GM21381 (cell line): Measurements from ENCODE around the gene ARL2.
"Not testable (repeated sequence)": the region's sequence is repeated elsewhere in the genome, so short reads cannot be mapped to it uniquely, and the experiment has no call there.

Experiments
- ATAC-seq: cut with Tn5 transposase; IDR thresholded peaks from one replicate; pipeline ENCODE4 v1.9.1; 2021; ENCODE audit warnings: mild to moderate bottlenecking, moderate library complexity; ENCODE audit not compliant: unreplicated experiment

The ARL2 gene

DNA sequence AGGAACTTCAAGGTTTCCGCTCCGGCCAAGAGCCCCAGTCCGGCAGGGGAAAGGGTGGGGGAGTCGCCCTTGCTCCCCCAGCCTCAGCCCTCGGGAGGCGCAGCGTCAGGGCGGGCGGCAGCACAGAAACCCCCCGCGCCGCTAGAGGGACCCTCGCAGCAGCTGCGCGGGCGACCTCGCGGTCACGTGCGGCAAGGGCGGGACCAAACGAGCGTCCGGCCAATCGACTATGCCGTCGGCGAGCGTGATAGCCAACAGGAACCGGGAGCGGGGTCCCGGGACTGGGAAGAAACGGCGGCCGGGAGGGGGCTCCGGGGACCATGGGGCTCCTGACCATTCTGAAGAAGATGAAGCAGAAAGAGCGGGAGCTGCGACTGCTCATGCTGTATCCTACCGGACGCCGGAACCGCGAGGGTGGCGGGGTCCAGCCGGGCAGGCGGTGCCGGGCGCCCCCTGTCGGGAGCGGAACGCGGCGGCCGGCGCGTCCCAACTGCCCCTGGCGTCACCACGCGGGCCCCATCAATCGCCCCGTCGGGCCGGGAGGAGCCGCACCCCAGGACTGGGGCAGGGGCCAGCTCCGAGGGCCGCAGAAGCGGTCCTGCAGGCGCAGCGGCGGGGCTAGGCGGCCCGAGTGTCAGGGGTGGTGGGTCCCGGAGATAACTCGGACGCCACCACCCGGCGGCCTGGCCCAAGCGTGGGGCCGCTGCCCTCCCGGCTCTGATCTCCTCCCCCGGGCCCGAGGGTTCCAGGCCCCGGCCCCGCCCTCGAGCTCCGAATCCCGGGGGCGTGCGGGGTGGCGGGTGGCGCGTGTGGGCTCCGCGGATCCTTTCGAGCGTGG is at the start of gene ARL2:
Gene ARL2 (plus strand): TSS at position 273 of the 838 bp plus-strand sequence. CDS start 48 bp downstream, at position 321.
- ATAC-seq: peak; percentile 67

GRCh38 chr11:64967375-64967774 is 46.6 kb upstream of the ARL2 start:
- ATAC-seq: no peak

DNA sequence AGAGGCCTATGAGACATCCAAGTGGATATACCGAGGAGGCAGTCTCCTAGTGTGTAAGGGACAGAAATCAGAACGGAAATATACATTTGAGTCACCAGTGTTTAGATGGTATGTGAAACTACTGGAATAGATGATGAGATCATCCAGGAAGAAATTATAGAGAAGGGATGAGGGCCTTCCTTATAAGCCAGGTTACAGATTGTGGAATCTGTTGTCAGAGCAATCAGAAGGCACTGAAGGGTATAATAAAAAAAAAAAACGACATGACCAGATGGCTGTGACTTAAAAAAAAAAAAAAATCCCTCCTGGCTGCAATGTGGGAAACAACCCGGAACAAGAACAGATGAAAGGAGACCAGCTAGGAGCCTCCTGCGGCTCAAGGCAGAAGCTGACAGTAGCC is 44.8 kb upstream of the ARL2 start:
- ATAC-seq: no peak

- no peak for ATAC-seq
These were observed 43.2 kb upstream of the ARL2 start for GRCh38 chr11:64970731-64971151.

- no peak for ATAC-seq
These were observed 42.3 kb upstream of the ARL2 start, which contains the start of gene MAJIN for GRCh38 chr11:64971421-64972233. Gene MAJIN, minus strand, starts transcription at chr11:64972108. Its CDS starts 12,703 bp downstream, at chr11:64959405.

DNA sequence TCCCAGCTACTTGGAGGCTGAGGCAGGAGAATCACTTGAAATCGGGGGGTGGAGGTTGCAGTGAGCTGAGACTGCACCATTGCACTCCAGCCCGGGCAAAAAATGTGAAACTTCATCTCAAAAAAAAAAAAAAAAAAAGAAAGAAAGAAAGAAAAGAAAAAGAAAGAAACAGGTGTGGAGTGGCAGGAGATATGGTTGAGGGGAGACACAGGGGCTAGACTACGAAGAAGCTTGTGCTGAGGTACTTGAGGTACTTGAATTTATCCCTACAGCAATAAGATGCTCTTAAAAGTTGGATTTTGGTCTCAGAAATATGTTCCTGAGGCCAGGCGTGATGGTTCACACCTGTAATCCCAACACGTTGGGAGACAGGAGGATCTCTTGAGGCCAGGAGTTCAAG is 39.8 kb upstream of the ARL2 start:
- ATAC-seq: no peak

DNA sequence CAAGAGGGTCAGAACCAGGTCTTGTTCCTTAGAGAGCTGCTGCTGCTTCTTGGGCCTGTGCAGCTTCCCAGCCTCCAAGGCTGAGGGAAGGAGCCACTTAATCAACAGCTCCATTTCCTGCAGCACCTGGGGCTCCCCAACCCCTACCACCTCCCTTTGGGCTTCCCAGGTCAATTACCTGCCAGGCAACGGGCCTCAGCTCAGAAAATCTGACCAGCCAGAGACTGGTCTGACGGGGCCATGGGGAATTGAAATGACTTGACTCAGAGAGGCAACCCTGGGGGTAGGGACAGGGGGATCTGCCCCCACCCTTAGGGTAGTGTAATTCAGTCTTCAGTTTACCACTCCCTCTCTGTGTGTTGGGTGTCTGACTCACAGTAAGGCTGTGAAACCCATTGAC is 37.3 kb upstream of the ARL2 start:
- no peak for ATAC-seq

- ATAC-seq: not testable (repeated sequence)
These were observed 30.6 kb upstream of the ARL2 start for GRCh38 chr11:64983339-64983738.

DNA sequence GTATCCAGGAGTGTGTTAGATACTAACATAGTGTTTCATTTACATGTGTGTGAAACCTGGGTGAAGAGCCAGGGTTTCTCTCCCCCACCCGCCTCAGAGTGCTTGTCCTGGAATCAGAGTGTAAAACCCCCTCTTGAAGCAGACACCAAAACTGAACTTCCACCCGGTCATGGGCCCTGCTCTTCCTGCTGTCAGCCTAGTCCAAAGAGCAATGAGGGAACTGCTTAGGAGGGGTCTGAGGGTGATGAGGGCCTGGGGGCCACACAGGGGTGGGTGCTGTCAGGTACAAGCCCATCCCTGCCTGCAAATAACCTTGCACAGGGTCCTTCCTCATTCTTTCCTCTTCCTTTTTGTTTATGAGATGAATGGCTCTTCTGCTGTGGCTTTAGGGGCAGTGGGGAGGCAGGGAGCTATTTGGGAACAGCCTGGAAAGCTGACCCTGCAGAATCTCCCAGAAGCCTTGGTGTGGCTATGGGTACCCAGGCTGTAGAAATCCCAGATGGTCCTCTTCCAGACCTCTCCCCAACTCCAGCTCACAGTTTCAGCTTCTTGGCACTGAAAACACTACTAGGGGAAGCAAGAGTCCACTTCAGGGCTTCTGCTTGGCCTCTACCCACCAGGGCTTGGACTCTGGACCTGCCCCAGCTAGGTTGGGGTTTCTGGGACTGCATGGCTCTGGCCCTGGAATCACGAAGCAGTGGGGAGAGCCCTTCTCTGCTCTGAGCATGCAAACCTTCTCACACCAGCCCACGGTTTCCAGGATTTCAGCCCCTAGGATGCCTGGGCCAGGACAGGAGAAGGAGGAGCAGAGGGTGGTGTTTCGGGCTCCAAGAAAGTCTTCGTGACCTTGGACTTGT is 25.7 kb upstream of the ARL2 start:
- ATAC-seq: no peak

GRCh38 chr11:64989416-64989815 is 24.5 kb upstream of the ARL2 start:
- ATAC-seq: no peak

DNA sequence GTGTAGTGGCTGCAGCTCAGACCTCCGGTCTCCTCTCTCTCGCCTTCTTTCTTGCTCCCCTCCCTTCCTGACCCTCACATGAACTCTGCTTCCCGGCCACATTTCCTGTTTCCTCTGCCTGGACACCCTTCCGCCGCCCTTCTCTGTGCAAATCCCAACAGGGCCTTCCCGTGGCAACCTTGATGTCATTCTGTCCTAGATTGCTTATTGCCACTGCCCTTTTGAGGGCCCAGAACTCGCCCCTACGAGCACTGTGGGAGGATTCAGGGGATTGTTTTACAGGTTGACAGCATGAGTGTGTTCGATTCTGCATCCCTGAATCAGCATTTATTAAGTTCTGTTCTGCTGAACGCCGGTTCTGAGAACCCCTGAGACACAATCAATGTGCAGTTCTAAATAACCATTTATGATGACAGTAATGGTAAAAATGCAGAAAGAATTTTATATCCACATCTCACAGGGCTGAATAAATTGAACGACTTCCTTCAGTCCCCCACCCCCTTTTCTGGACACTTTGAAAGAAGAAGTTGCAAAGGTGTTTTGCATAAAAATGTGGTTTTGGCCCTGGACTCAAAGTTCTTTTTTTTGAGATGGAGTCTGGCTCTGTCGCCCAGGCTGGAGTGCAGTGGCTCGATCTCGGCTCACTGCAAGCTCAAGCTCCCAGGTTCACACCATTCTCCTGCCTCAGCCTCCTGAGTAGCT is 23.6 kb upstream of the ARL2 start:
- no peak for ATAC-seq

DNA sequence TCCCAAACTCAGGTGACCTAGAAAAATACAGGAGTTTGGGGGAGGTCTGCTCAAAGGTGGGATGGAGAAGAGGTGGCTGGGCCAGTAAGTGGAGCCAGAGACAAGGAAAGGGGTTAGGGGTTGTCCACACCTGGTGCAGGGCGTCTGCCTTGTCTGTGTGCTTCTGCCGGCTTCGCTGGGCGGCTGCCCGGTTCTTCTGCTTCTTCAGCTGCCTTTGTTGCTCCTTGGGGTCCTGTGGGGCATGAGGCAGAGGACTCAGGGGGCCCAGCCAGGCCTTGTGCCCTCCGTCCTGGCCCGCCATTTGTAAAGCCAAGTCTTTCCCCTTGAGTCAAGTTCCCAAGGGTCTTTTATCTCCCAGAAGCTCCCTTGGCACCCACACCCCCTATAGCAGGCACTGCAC is 19.6 kb upstream of the ARL2 start:
- no peak for ATAC-seq

DNA sequence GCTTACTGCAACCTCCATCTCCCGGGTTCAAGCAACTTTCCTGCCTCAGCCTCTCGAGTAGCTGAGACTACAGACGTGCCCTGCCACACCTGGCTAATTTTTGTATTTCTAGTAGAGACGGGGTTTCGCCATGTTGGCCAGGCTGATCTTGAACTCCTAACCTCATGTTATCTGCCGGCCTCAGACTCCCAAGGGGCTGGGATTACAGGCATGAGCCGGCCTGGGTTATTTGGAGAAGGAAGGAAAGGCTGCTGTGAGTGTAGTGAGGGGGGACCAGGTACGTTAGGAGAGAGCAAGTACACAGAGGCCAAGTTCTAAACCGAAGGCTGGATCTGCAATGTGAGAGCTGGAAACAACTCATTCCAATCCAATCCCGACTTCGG is 17.6 kb upstream of the ARL2 start:
- no peak for ATAC-seq

DNA sequence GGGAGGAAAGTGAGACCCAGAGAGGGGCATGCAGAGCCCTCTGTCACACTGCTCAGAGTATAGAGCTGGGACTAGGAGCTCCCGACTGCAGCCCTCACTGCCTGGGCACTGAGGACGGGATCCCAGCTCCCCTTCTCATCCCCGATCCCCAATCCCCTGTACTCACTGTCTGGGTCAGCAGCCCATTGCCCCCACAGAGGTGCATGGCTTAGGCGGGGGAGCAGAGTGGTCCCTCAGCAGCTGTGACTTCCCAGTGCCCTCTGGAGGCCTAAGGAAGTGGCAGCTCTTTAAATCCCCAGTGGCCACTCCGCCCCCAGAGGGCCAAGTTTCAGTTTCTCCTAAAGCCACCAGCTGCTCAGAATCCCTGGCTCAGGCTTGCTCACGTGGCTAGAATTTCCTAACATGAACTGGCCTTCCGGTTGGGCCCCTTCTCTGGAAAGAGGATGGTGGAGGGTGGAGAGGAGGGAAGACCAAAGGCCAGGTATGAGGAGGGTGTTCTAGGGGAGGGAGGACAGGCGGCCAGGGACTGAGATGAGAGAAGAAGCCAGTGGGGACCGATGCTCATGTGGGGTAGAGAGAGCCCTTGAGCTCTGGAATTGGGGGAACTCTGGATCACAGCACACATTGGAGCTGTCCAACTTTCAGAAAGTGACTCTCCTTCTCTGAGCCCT is 17.1 kb upstream of the ARL2 start, which contains the start of gene BATF2:
Gene BATF2 (minus strand): TSS at position 262 of the 671 bp plus-strand sequence. CDS start 57 bp downstream, at position 205.
- no peak for ATAC-seq

DNA sequence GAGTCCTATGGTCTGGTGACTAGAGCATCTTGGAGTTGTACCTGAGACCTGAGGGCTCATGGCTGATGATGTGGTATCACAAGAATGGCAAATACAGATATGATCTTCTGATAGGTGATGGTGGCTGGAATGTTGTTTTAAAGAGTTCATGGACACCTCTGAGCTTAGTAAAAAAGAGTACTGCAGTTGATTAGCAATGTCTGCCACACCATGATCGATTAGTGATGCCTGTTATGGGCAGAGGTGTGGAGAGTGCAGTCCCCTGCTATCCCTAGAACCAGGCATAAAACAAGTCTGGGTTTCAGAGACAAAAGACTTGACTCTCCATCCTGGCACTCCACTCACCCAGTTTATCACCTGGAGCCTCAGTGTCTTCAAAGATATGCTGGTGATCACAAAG is 15.8 kb upstream of the ARL2 start:
- ATAC-seq: no peak

GRCh38 chr11:64998690-64999431 is 15.1 kb upstream of the ARL2 start:
- no peak for ATAC-seq

DNA sequence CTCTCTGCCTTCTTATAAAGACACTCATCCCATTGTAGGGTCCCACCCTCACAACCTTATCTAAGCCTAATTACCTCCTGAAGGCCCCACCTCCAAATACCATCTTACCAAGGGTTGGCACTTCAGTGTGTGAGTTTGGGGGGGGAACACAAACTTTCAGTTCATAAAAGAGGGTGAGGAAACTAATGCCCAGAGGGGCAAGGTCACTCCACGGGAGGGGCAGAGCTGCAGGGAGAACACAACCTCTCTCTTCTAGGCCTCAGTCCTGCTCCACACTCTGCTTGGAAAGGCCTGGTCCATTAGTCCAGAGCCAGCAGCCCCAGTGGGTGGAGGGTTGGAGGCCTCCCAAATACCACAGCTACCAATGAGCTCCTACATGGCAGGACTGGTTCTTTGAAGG is 14.5 kb upstream of the ARL2 start:
- ATAC-seq: no peak

DNA sequence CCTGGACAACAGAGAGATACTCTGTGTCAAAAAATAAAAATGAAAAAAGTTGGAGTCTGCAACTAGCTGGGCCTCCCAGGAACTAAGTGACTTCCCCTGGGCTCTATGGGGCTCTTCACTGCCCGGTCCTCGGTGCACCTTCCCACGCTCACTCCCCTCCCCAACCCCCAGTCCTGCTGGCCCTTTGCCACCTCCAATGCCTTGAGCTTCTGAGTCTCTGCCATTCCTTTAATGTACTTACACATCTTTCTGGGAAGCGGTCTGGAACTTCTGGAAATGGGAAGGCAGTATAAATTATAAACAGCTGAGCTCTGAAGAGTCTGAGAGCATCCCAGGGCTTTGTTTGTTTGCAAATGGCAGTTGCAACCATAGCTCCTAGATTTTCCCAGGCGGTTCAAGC is 11.3 kb upstream of the ARL2 start:
- ATAC-seq: no peak

DNA sequence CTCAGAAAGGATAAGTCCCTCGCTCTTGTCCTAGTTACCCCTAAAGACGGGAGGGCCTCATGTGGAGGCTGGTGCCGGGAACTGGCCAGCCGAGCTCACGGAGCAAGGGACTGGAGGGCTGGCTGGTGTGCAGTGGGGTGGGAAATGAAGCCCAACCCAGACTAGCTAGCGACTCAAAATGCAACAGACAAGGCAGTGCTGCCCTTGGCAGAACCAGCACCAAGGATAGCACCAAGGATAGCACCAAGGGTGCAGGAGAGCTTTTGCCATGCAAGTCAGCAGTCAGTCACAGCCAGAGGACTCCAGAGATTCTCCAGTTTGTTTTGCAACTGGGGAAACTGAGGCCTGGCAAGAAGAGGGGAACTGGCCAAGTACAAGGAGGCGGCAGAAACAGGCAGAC is 10.7 kb upstream of the ARL2 start:
- ATAC-seq: no peak
